GM18951 (cell line): ENCODE data around the gene PRSS33.

Experiments used
- POLR2A ChIP-seq: IDR thresholded peaks from 4 replicates; pipeline ENCODE4 v1.6.1; 2011; ENCODE audit warnings: mild to moderate bottlenecking; ENCODE audit not compliant: insufficient read length, insufficient read depth; ENCODE audit errors: extremely low read depth
- in situ Hi-C: fragments of 300-500 bp; cut with MboI; formaldehyde crosslinking; loops from one replicate; pipeline ENCODE4 v1.12.0; 2022; ENCODE audit warnings: low sequenced_read_pairs, mixed read lengths, inconsistent platforms; ENCODE audit not compliant: unreplicated experiment

PRSS33 gene

DNA sequence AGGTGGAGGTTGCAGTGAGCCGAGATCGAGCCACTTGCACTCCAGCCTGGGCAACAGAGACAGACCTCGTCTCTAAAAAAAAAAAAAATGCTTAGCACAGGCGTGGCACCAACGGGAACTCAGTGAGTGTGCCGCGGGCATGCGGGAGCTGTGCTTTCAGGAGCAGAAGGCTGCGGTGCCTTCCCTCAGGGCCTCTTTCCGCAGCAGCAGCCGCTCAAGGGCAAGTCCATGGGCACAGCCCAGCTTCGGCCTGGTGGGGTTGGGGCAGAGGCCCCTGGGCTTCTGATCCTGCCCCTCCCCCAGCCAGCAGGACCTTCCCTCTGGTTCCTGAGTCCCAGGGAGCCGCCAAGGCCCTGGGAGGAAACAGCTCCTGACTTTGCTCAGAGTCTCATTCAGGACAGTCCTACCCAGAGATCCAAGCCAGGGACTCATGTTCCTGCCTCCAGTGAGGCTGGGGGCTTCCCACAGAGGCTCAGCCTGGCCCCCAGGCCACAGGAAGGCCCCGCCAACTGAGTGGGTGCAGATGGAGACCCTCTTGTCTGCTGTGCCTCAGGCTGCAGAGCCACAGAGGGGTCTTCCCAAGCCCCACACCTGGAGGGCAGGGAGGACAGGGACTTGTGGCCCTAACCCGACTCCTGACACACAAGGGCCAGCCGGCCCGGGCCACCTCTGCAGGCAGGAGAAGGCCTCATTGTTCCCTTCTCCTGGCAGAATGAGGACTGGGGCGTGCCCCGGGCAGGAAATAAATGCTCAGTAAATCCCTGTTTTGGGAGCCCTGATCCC lies 39.4 kb upstream of the PRSS33 start:
- no peak for TF ChIP-seq POLR2A
- in situ Hi-C loops: no loop called here

- in situ Hi-C loops: no loop called here
- no peak for TF ChIP-seq POLR2A
Observed at GRCh38 chr16:2825906-2826305, 38.5 kb upstream of the PRSS33 start.

DNA sequence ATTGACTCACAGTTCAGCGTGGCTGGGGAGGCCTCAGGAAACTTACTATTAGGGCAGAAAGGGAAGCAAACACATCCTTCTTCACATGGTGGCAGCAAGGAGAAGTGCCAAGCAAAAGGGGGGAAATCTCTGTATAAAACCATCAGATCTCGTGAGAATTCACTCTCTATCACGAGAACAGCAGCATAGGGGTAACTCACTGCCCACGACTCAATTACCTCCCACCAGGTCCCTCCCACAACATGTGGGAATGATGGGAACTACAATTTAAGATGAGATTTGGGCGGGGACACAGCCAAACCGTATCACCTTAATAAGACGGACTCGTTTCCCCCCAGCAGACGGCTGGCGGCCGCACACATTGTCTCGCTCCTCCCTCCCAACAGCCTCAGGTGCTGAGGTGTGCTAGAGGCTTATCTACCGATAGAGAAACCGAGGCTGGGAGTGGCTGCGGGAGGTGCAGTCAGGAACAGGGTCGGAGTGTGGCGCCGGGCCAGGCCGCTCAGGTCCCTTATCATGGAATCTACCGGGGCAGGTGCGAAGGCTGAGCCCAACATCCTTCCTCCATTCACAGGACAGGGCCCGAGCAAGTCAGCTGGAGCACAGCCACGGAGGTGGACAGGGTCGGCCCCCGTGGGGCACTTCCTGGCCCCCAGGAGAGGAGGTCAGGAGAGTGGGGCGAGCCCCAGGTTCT lies 37.8 kb upstream of the PRSS33 start:
- in situ Hi-C loops: no loop called here
- no peak for TF ChIP-seq POLR2A

DNA sequence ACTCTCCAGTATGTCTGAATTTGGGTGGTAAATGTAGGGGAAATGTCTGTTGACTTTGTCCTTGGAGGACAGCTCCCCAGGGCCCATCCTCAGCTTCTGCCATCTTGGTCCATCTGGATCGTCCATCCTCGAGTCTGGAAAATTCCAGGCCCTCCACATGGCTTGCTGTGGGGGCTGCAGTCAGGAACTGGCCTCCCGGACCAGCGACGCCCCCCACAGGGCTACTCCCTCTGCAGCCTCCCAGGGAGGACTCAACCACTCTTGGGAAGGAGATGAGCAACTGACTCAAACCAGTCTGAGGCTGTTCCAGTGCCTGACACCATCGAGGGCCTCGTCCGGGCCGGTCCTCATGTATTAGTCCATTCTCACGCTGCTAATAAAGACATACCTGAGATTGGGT lies 37.3 kb upstream of the PRSS33 start:
- TF ChIP-seq POLR2A: no peak
- in situ Hi-C loops: no loop called here

- in situ Hi-C loops: no loop called here
- no peak for TF ChIP-seq POLR2A
Observed at GRCh38 chr16:2822496-2822895, 35.1 kb upstream of the PRSS33 start.

- no peak for TF ChIP-seq POLR2A
- in situ Hi-C loops: no loop called here
Observed at GRCh38 chr16:2822158-2822495, 34.8 kb upstream of the PRSS33 start.

- in situ Hi-C loops: no loop called here
- TF ChIP-seq POLR2A: no peak
Observed at GRCh38 chr16:2821487-2822157, 34.3 kb upstream of the PRSS33 start.

DNA sequence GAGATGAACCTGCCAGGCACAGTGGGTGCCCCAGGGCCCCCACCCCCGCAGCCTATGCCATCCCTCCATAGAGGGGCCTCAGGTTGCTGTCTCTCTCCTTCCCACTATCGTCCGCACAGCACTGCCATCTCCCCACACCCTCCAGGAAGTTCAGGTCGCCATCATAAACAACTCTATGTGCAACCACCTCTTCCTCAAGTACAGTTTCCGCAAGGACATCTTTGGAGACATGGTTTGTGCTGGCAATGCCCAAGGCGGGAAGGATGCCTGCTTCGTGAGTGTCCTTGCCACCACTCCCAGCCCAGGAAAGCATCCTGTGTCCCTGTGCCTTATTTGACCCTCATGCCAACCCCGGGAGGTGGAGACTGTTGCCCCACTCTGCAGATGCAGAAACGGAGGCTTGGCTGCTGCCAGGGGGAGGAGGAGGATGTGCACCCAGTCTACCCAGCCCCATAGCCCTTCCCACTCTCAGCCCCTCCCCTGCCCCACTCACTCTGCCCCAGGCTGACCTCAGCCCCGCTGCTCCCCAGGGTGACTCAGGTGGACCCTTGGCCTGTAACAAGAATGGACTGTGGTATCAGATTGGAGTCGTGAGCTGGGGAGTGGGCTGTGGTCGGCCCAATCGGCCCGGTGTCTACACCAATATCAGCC lies 33.6 kb upstream of the PRSS33 start:
- in situ Hi-C loops: no loop called here
- no peak for TF ChIP-seq POLR2A

GRCh38 chr16:2819939-2820835 lies 32.8 kb upstream of the PRSS33 start:
- in situ Hi-C loops: no loop called here
- no peak for TF ChIP-seq POLR2A

DNA sequence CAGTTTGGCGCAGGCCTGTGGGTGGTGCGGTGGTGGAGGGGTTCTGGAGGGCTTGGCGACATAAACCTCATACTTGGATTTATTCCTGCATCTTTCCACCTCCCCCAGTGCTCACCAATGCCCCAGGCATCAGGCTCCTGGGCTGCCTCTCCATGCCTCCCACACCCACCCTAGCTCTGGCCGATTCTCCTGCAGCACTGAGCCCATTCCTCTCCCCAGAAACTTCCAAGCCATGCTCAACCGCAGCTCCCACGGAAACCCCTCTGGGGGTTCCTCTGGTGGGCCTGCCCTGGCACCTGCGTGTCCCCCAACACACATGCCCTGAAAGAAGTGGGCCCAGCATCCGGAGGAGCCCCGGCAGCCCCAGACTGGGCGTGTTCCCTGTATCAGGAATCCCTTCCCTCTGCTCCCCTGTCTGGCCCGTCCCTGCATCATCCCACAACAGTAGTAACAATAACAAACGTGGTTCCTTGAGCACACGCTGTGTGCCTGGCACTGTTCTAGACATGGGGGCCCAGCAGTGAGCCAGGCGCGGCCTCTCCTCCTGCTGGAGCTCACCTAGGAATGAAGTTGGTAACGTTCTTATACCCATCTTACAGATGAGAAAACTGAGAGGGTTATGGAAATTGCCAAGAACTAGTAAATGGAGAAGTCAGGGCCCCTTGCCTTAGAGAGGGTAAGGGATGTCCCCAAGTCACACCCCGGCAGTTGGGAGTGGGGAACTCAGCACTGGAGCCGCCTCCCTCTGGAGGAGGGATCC lies 32.0 kb upstream of the PRSS33 start:
- no peak for TF ChIP-seq POLR2A
- in situ Hi-C loops: no loop called here

- in situ Hi-C loops: no loop called here
- no peak for TF ChIP-seq POLR2A
Observed at GRCh38 chr16:2818272-2818876, 31.0 kb upstream of the PRSS33 start.
